HG02678 (cell line): ENCODE results near the gene TEDC1.

ENCODE experiments used
- ATAC-seq: cut with Tn5 transposase; IDR thresholded peaks from one replicate; pipeline ENCODE4 v1.9.1; 2021; ENCODE audit warnings: mild to moderate bottlenecking, moderate library complexity; ENCODE audit not compliant: unreplicated experiment

TEDC1 gene

GRCh38 chr14:105517096-105517495 lies 26.1 kb downstream of the TEDC1 start:
- ATAC-seq: no peak

DNA sequence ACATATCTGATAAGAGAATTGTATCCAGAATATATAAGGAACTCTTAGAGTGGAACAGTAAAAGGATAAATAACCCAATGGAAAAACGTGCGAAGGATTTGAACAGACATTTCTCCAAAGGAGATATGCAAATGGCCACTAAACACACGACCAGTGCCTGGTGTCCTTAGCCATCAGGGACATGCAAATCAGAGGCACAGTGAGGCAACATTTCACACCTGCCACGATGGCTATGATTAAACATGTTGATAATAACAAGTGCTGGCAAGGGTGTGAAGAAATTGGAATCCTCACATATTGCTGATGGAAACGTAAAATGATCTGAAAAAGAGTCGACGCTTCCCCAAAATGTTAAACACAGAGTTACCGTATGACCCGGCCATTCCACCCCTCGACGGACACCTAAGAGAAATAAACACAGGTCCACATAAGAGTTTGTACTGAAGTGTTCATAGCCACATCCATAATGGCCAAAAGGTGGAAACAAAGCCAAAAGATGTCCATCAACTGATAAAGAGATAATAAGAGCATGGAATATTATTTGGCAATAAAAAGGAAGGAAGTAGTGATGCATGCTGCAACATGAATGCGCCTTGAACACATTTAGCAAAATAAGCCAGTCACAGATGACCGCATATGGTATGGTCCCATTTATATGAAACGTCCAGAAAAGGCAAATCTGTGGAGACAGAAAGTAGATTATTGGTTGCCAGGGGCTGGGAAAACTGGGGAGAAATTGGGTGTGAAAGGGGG lies 29.1 kb downstream of the TEDC1 start:
- no peak for ATAC-seq

DNA sequence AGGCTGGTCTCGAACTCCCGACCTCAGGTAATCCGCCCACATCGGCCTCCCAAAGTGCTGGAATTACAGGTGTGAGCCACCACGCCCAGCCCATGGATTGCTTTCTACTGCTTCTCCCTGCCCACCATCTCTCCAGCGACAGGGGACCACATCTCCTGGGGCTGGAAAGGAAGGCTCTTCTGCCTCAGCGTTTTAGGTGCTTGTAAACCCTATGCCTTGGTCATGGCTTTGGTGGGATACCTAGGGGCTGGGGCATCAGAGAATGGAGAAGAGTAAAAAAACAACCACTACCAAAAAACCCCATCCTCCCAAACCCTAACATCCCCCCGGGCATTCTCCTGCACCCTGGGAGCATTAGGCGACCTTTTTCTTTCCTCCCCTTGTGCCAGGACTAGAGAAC lies 34.3 kb downstream of the TEDC1 start:
- ATAC-seq: no peak

GRCh38 chr14:105525861-105526775 lies 35.1 kb downstream of the TEDC1 start, which contains the start of gene TMEM121:
Gene TMEM121, plus strand, starts transcription at chr14:105526583. Its CDS starts 2,252 bp downstream, at chr14:105528835.
- ATAC-seq: no peak

- ATAC-seq: no peak
These were observed 35.8 kb downstream of the TEDC1 start for GRCh38 chr14:105526776-105527380.

DNA sequence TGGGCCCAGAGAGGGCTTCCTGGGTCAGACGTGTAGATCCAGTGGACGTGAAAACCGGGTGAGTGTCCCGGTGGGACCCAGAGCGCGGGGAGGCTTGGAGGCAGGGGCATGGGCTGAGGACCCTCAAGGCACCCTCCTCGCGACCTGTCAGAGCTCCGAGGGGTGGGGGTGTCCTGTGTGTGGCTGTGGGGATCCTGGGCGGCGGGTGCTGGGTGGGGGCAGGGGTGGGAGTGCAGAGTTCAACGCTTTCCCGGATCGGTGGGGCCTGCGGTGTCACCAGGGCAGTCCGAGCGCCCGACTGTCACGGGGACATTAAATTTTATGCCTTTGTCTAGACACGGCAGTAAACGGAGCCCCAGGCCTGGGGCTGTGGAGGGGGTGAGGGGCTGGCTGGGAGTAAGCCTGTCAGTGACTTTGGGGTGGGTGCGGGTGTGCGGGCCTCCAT lies 36.4 kb downstream of the TEDC1 start:
- ATAC-seq: no peak

DNA sequence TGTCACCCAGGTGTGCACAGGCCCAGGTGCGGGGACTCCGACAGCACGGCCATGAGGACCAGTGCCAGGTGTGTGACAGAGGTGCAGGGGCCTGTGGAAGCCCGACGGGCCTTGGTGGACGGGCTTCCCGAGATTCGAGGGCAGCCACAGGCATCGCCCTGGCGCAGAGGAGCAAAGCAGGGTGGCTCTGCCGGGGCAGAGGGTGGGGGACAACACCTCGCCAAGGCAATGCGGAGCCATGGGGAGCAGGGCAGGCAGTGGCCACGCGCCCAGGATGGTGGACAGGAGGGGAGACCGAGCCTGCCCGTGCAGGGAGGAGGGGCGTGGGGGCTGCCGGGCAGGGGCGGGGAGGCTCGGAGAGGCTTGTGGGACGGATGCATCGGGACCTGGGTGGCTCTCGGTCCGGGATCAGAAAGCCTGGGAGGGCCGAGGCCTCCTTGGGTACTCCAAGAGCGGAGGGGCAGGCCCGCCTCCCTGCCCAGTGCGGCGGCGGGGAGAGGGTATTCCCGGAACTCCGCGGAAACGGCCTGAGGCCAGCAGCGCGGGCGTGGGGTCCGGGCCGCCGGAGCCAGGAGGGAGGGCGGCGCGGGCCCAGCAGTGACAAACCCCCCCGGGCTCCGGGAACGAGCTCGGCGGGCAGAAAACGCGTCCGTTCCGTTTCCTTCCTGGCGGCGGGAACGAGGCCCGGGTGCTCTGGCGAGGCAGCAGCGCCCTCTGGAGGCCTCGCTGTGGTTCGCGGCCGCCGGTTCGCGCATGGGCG lies 37.0 kb downstream of the TEDC1 start:
- ATAC-seq: no peak

GRCh38 chr14:105528586-105529318 lies 37.7 kb downstream of the TEDC1 start:
- no peak for ATAC-seq

DNA sequence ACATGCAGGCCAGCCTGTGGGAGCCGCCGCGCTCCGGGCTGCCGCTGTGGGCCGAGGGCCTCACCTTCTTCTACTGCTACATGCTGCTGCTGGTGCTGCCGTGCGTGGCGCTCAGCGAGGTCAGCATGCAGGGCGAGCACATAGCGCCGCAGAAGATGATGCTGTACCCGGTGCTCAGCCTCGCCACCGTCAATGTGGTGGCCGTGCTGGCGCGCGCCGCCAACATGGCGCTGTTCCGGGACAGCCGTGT lies 38.2 kb downstream of the TEDC1 start:
- no peak for ATAC-seq

- ATAC-seq: no peak
These were observed 38.7 kb downstream of the TEDC1 start for GRCh38 chr14:105529569-105530284.

- no peak for ATAC-seq
These were observed 39.4 kb downstream of the TEDC1 start for GRCh38 chr14:105530285-105531087.

DNA sequence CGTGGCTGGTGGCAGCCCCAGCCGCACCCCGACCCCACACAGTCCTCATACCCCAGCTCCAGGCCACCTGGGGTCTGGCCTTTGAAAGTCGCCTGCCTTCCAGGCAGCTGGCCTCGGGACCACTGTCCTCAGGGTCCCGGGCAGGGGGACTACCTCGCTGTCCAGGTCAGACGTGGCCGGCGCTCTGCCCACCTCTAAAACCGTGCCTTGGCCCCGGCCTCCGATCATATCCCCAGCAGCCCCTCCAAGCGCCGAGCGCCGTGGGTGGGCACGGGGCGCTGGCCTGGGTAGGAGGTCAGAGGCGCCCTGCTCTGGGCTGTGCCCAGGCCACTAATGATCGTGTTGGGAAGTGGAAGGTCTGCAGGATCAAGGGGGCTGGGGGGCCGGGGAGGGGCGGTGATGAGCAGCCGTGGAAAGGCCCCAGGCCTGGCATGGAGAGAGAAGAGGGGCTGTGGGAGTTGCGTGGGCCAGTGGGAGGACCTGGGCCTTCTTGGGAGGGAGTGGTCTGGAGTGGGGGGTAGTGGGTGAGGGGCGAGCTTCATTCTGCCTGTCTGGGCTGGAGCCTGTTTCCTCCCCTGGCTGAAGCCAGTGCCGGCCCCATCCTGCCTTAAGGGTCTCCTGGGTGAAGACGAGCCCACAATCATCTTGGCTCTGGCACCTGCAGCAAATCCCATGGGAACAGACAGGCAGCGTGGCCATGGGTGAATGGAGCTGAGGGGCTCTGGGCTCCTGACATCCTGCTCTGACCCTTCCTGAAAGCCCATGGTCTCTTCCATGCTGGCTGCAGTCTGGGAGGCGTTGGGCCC lies 40.2 kb downstream of the TEDC1 start:
- no peak for ATAC-seq

DNA sequence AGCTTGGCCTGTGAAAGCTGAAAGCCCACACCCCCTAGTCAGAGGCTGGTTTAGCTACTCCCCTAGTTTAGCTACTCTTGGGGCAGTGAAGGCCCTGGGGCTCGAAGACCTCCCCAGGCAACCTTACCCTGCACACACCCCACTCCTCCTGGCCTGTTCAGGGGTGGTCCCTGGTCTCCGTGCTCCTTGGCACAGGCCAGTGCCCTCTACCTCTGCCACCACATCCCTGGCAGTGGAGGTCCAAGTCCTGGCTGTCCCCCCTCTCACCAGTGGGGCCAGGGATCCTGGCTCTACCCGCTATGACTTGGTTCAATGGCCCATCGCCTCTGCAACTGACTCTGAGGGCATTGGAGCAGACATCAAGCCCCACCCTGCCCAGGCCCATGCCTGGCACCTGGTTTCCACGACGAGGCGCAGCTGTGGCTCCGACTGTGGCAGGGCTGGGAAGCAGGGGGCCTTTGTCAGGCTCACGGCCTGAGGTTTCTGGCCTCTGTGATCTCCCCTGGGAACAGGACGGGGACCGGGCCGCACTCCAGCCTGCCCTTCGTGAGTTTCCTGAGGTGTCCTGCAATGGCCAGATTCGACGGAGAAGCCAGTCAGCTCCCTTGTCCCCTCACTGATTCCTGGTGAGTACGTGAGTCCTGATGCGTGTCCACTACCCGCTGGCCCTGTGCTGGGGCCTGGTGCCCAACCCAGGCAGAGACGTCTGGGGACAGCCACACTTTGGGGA lies 41.0 kb downstream of the TEDC1 start:
- ATAC-seq: no peak

DNA sequence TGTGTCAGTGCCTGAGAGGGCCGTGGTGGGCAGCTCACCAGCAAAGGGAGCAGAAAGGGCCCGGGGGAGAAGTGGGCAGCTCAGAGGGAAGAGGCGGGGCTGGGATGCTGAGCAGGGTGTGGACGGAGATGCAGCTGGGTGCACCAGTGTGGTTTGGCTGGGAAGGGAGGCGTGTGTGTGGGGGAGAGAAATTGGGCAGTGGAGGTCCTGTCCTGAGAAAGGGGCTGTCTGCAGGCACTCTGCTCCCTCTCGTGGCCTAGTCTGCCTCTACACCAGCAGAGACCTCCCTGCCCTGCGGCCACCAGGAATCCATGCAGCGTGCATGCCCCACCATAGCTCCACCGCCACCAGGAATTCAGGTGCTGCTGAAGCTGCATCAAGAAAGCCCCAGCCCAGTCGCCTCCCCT lies 41.7 kb downstream of the TEDC1 start:
- ATAC-seq: no peak

DNA sequence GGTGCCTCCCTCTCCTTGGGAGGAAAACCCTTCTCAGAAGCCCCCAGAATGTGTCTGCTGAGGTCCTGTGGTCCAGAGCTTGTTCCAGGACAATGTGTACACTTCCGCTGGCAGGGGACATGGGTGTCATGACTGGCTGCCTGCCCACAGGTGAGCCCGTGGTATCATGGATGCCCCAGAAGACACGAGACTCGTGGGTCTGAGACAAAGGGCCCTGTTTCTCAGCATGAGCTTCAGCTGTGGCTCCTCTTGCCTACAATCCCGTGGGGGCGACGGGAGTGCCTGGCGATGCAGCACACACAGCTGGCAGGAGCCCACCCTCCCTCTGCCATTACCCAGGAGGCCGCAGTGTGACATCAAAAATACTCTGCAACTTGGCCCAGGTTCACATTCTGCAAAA lies 42.3 kb downstream of the TEDC1 start:
- no peak for ATAC-seq

DNA sequence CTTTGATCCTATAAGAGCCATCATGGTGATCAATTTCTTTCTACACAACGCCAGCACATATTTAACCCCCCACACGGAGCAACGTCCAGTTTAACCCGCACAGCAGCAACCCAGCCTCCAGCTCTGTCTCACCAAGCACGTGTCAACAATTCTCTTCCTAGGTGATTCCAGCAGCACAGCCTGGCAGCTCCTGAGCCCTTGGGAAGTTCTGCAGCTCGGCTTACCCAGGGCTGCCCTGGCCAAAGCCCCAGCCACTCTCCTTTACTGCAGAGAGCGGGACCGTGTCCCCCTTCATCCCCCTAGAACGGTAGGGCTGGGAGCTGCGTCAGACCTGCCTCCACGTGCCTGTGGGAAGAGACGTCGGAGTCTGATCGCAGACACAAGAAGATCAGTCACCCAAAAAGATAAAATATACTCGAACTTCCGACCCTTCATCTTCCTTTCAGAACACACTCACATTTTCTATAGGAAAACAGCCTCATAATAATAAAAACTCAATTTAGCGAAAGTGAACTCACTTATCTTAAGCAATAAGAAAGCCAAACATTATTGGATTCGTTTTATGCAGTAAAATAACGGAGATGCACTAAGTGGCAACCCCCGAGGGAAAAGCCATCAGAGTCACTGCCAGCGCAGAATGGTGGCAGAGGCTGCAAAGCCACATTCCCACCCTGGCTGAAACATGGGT lies 42.9 kb downstream of the TEDC1 start:
- ATAC-seq: no peak

GRCh38 chr14:105534586-105534985 lies 43.5 kb downstream of the TEDC1 start:
- ATAC-seq: no peak
